Measurements from ENCODE around the gene VGLL2. TPM values are rescaled to one million over a fixed set of nuclear protein-coding genes. Genes with fewer than 3 reads are reported as not detected.

The VGLL2 gene
- total and polyA plus RNA-seq, 7 donors: not detected

DNA sequence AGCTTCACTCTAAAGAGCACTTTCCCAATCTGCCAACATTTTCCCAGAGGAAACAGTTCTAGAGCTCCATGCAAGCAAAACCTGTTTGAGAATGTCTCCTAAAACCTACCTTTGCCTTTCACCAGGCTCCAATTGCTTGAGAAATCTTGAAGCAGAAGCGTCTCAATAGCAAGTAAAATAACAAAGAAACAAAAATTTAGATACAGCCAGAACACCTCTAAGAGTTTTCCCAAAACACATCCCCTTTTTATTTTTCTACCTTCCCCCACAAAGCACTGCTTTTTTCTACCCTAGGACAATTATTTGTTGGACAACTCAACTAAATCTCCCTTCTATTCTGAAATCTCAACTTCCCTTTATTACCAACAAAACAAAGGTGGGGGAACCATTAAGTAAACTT is 3.6 kb downstream of the VGLL2 start:
- 10 to 28% methylated on average over 1 of the region's 1 CpG for WGBS, 2 donors
- DNase-seq: no peak
- H3K27me3 ChIP-seq: peaks cover 60 to 100% (median 82%) of the 10 kb centered on the region in 3 donors

DNA sequence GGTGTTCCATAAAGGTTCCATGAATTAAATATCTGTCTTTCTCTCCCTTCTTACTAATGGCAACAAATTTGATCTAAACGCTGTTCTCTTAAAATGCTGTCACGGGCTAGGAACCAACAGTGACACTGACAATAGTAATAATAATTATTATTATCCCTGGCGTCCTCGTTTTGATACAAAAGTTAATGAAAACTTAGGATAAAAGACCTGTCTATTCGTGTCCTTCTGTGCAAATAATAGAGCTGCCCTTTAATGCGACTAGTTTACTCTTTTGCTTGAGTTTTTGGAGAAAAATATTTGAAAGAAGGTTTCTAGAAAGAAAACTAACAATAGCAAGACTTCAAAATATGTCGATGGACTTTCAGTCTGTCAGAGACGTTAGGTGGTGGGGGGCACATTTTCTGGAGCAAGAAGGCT is 4.3 kb downstream of the VGLL2 start:
- Histone ChIP-seq H3K4me3 (no peak overlapping the region), H3K9me3 (peaks cover 0 to 2% (median 0%) of the 10 kb centered on the region in 4 donors), H3K4me1 (peaks cover 0 to 33% (median 28%) of the 10 kb centered on the region in 4 donors), H3K27ac (no peak overlapping the region), H3K27me3 (peaks cover 53 to 99% (median 78%) of the 10 kb centered on the region in 3 donors), H3K36me3 (no peaks in the 10 kb centered on the region)
- intact Hi-C loops (cut with DNase I): no loop called here
- TF ChIP-seq POLR2AphosphoS5 (IDR thresholded peaks at IDR 0.05) (no peak), POLR2A (IDR thresholded peaks at IDR 0.05) (no peak), EP300 (IDR thresholded peaks at IDR 0.05) (no peak)
- TF ChIP-seq, protein P1, sequence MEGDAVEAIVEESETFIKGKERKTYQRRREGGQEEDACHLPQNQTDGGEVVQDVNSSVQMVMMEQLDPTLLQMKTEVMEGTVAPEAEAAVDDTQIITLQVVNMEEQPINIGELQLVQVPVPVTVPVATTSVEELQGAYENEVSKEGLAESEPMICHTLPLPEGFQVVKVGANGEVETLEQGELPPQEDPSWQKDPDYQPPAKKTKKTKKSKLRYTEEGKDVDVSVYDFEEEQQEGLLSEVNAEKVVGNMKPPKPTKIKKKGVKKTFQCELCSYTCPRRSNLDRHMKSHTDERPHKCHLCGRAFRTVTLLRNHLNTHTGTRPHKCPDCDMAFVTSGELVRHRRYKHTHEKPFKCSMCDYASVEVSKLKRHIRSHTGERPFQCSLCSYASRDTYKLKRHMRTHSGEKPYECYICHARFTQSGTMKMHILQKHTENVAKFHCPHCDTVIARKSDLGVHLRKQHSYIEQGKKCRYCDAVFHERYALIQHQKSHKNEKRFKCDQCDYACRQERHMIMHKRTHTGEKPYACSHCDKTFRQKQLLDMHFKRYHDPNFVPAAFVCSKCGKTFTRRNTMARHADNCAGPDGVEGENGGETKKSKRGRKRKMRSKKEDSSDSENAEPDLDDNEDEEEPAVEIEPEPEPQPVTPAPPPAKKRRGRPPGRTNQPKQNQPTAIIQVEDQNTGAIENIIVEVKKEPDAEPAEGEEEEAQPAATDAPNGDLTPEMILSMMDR (IDR thresholded peaks at IDR 0.05): no peak
- no peak for DNase-seq
- 5 to 6% methylated on average over 8 of the region's 8 CpGs for WGBS, 2 donors

More for the DNA sequence above, 3.6 kb downstream of the VGLL2 start:
- Histone ChIP-seq H3K36me3 (no peaks in the 10 kb centered on the region), H3K9me3 (peaks cover 0 to 2% (median 0%) of the 10 kb centered on the region in 4 donors), H3K27ac (no peak overlapping the region), H3K4me1 (peaks cover 0 to 38% (median 33%) of the 10 kb centered on the region in 4 donors), H3K4me3 (no peak overlapping the region)
- intact Hi-C loops (cut with DNase I): no loop called here
- TF ChIP-seq POLR2AphosphoS5 (IDR thresholded peaks at IDR 0.05) (no peak), EP300 (IDR thresholded peaks at IDR 0.05) (no peak), POLR2A (IDR thresholded peaks at IDR 0.05) (no peak)
- TF ChIP-seq, protein P1 (IDR thresholded peaks at IDR 0.05): no peak

DNA sequence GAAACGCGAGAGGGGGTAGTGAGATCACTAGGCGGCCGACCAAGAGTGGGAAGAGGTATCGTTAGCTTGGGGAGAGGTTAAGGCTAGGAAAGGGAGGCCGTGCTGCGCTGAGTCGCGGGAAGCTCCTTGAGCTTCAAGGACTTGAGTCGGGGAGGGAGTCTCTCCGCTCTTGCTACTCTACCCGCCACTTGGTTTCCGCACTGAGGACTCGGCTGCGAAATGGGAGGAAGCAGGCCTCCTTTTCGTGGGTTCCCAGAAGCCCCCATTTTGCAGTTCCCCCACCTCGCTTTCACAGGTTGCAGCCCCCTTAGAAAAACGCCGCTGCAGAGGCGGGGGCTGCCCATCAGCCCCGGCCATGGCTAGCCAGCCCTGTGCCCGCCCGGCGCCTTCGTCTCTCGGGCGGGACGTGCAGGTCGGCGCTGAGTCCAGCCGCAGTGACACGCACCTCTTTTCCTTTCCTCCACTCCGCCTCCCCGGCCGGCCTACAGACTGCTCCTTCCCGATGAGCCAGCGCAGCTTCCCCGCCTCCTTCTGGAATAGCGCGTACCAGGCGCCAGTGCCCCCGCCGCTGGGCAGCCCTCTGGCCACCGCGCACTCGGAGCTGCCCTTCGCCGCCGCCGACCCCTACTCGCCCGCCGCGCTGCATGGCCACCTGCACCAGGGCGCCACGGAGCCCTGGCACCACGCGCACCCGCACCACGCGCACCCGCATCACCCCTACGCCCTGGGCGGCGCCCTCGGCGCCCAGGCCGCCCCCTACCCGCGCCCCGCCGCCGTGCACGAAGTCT is 4.9 kb downstream of the VGLL2 start:
- intact Hi-C loops (cut with DNase I): no loop called here
- Histone ChIP-seq H3K27me3 (peaks cover 52 to 99% (median 72%) of the 10 kb centered on the region in 3 donors), H3K9me3 (peaks cover 0 to 2% (median 0%) of the 10 kb centered on the region in 4 donors), H3K4me1 (peaks cover 0 to 27% (median 23%) of the 10 kb centered on the region in 4 donors), H3K4me3 (peak overlapping the region in 3 of 4 donors; percentile 6 to 44 (median 41)), H3K27ac (no peak overlapping the region), H3K36me3 (no peaks in the 10 kb centered on the region)
- DNase-seq: no peak
- TF ChIP-seq POLR2A (IDR thresholded peaks at IDR 0.05) (no peak), POLR2AphosphoS5 (IDR thresholded peaks at IDR 0.05) (no peak), EP300 (IDR thresholded peaks at IDR 0.05) (no peak)
- TF ChIP-seq, protein P1 (IDR thresholded peaks at IDR 0.05): no peak
- 1 to 3% methylated on average over 74 of the region's 74 CpGs for WGBS, 2 donors

DNA sequence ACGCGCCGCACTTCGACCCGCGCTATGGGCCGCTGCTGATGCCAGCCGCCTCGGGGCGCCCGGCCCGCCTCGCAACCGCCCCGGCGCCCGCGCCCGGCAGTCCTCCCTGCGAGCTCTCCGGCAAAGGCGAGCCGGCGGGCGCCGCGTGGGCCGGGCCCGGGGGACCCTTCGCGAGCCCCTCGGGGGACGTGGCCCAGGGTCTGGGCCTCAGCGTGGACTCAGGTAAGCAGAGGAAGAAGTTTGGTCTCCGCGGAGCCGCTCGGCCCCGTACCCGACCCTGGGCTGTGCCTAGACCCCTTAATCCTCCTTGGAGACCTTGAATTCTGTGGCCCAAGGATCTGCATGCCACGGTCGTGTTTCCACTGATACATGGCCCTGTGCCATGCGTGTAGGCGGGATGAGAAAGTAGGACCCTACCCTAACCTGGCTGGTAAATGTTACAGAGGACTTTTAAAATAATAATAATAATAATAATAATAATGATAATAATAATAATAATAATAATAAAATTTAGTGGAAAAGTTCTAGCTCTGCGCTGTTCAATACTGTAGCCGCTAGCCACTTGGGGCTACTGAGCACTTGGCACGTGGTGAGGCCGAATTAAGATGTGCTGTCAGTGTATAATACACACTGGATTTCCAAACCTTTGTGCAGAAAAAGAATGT is 5.6 kb downstream of the VGLL2 start:
- Histone ChIP-seq H3K4me3 (peak overlapping the region in 3 of 4 donors; percentile 6 to 44 (median 41)), H3K27me3 (peaks cover 47 to 99% (median 65%) of the 10 kb centered on the region in 3 donors)

More for the DNA sequence above, 5.6 kb downstream of the VGLL2 start:
- Histone ChIP-seq H3K4me1 (peaks cover 0 to 20% (median 16%) of the 10 kb centered on the region in 4 donors), H3K9me3 (peaks cover 0 to 2% (median 0%) of the 10 kb centered on the region in 4 donors), H3K27ac (no peak overlapping the region), H3K36me3 (no peaks in the 10 kb centered on the region)
- WGBS, 2 donors: 3 to 4% methylated on average over 48 of the region's 48 CpGs
- DNase-seq: no peak
- intact Hi-C loops (cut with DNase I): no loop called here
- TF ChIP-seq POLR2A (IDR thresholded peaks at IDR 0.05): no peak
- TF ChIP-seq EP300 (IDR thresholded peaks at IDR 0.05): no peak
- TF ChIP-seq POLR2AphosphoS5 (IDR thresholded peaks at IDR 0.05): no peak
- TF ChIP-seq, protein P1 (IDR thresholded peaks at IDR 0.05): no peak

Measured in sigmoid colon (tissue), 7 donors.